C4-2B (cell line): ENCODE data around the gene GSTO1.

Experiments used
- CTCF ChIP-seq: fragments of 450-650 bp; conservative IDR thresholded peaks from 2 replicates; pipeline ENCODE4 v1.5.1; 2017; ENCODE audit warnings: mild to moderate bottlenecking
- ZFX ChIP-seq: fragments of 450-650 bp; IDR thresholded peaks from 2 replicates; pipeline ENCODE4 v1.6.1; 2017

- TF ChIP-seq CTCF (no peak), ZFX (no peak)
Measured at GRCh38 chr10:104303594-104304355, 49.1 kb downstream of the GSTO1 start.
